HG03139 (cell line): ENCODE results near the gene CRIP2.

Experiments
- ATAC-seq: cut with Tn5 transposase; IDR thresholded peaks from one replicate; pipeline ENCODE4 v1.9.1; 2021; ENCODE audit not compliant: unreplicated experiment

Gene CRIP2

DNA sequence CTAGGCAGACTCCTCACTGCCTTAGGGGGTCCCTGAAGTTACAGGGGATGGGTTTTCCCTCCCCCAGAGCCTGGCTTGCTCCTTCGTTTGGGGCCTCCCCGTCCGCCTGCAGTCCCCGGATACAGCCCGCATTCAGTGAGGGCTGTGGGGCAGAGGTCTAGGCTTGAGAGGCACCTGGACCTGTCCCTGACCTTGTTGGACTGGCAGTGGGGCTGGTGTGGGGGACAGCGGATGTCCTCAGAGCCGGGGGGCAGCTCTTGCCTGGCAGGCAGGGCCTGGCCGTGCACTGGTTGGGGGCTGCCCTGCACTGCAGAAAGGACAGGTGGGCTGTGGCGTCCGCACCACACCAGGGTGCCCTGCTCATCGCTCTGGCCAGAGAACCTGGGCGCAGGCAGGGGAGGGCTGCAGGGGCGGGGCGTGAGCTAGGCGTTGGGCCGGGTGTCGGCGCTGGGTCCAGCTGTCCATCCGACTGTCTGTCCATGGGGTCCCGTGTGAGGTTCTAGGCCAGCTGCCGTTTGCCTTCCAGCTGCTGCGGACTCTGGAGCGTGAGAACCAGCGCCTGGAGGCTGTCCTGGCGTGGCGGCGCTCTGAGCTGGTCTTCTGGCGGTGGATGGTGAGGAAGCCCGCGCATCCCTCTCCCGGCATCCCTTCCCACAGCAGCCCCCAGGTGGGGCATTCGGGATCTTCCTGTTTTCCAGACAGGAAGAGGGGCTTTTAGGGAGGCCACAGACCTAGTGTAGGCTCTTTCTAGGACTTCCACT is 22.4 kb downstream of the CRIP2 start:
- ATAC-seq = no peak

DNA sequence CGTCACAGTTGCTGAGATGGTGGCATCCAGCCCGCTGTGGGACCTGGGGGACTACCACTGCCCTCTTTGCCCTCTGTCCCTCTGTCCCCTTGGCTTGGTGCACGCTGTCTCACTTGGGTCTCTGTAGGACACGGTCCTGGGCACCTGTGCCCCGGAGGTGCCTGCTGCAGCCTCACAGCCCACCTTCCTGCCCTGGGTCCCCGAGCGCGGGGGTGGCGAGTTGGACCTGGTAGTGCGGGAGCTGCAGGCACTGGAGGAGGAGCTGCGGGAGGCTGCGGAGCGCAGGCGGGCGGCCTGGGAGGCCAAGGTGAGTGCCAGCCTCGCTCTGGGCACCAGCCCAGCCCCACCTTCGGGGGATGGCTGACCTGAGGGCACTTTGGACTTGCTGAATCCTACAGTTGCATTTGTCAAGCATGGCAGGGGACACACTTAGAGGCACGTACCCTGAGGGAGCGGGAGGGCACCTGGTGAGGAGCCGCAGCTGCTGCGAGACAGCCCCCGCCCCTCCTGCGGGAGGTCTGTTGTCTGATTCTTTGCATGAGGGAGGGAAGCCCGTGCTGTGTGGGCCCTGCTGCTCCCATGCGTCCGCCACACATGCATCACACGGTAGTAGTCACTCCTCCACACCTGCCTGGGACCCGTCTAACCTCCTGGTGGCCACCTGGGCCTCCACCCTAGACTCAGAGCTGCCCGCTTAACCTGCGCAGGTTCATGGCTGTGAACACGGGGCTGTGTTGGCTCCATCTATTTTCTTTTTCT is 23.2 kb downstream of the CRIP2 start:
- ATAC-seq = no peak

DNA sequence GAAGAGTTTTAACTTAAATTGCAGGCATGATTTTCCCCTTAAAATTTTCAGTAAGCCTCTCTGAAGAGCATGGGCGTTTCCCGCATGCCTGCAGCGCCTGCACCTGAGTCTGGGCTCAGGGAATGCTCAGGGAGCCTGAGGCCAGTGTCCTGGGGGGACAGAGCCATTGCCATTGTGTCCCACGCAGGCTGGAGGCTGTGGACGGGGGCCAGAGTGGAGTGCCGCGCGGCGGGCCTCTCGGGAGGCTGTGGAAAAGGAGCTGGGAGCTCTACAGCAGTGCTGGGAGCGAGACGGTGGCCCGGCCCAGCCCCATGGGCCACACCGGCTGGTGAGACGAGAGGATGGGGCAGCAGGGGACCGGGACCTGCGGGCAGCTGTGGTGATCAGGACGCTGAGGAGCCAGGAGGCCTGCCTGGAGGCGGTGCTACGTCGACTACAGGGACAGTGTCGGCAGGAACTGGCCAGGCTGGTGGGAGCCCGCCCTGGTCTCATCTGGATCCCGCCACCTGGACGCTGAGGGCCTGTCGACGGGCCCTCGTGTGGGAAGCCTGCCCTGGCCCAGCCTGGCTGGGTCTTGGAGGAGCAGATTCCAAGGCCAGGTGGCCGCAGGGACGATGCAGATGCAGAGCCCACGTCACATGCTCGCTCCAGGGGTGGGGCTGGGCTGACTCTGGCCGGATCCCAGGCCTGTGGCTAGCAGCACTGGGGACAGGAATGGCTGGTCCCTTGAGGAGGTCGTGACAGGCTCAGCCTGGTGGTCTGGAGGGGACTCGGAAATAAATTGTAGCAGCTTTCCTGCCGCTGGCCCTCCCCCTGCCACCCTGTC is 24.0 kb downstream of the CRIP2 start:
- ATAC-seq = no peak

DNA sequence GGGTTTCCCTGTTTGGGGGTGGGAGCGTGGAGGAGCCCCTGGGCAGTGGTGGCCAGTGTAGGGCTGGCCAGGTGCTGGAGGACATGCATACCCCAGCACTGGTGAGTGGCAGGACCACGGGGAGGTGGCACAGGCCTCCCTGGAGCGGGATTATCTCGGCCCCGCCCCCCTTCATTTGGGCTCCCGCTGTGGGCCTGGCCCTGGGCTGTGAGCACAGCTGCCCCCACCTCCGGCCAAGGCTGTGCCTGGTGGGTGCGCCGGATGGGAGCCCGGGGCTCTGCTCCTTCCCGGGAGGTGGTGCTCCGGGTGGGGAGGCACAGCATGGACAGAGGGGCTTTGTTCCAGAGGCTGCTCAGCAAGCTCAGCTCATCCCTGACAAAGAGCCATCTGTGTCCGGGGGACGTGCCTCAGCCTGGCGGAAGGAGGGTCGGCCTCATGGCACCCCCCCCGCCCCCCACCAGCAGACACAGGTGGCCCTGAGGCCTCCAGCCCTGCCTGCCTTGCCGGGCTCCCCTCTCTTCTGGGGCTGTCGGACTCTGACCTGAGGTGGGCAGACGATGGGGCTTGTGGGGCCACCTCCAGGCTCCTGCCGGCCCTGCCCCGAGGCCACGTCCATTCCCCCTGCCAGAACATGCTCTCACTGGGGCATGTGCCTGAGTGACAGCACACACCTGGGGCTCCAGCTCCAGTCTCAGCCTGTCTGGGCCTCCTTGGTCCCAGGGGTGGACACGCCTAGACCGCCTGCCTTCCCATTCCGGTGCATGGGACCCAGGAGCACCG is 24.8 kb downstream of the CRIP2 start:
- no peak for ATAC-seq

DNA sequence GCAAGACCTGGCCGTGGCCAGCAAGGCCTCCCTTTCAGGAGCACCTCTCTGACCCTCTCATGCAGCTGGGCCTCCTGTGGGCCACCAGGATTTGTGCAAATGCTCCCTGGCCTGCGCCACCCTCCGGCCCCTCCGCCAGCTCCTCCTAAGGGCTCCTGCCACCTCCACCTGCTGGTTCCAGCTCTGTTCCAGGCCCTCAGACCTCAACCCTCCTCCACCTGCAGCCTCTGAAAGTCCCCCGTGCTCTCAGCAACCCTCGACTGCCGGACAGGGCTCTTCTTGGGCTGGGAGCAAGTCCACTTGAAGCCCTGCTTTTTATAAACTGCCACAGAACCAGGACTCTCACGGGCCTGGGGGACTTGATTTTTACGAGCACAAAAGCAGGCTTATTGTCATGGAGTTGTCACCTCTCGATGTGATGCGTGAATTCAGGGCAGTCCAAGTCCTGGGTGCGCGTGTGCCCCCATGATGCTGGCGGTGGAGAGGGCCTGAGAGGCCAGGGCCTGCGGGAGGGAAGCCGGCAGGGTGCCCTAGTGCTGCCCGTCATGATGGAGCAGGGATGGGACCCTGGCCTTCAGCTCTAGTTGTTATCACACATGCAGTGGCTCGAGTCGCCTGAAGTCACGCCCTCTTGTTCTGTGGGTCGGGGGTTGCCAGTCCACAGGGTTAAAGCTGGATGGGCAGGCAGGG is 25.6 kb downstream of the CRIP2 start:
- no peak for ATAC-seq

DNA sequence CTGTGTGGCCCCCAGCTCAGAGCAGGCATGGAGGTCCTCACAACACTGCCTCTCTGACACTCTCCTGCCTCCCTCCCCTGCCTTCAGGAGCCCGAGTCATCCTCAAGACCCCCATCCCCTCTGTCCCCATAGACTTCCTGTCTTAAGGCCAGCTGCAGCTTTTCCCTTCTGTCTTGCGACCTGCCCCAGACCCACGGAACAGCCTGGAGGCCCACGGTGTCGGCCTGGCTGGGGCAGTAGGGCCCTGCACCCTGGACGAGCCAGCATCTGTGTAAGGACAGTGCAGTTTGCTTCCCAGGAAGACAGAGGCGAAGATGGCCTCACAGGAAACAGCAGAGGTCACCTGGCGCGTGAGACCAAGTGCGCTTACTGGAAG is 26.1 kb downstream of the CRIP2 start:
- ATAC-seq = no peak

DNA sequence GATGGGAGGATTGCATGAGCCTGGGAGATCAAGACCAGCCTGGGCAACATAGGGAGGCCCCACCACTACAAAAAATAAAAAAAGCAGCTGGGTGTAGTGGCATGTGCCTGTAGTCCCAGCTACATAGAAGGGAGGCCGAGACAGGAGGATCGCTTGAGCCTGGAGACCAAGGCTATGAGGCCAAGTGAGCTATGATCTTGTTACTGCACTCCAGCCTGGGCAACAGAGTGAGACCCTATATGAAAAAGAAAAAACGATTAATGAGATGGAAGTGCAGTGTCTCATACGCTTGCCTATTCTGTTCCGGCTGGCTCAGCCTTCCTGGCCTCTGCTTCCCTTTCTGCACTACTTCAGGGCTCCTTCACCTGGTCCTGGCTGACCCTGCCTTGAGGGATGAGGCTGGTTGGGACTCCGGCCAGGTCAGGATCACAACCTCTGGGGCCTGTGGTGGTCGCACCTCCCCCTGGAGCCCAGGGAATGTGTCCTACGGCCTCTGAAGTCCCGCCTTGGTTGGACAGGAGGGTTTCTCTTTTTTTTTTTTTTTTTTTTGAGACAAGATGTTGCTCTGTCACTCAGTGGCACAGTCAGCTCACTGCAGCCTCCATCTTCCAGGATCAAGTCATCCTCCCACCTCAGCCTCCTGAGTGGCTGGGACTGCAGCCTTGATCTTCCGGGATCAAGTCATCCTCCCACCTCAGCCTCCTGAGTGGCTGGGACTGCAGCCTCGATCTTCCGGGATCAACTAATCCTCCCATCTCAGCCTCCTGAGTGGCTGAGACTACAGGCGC is 27.1 kb downstream of the CRIP2 start:
- no peak for ATAC-seq

DNA sequence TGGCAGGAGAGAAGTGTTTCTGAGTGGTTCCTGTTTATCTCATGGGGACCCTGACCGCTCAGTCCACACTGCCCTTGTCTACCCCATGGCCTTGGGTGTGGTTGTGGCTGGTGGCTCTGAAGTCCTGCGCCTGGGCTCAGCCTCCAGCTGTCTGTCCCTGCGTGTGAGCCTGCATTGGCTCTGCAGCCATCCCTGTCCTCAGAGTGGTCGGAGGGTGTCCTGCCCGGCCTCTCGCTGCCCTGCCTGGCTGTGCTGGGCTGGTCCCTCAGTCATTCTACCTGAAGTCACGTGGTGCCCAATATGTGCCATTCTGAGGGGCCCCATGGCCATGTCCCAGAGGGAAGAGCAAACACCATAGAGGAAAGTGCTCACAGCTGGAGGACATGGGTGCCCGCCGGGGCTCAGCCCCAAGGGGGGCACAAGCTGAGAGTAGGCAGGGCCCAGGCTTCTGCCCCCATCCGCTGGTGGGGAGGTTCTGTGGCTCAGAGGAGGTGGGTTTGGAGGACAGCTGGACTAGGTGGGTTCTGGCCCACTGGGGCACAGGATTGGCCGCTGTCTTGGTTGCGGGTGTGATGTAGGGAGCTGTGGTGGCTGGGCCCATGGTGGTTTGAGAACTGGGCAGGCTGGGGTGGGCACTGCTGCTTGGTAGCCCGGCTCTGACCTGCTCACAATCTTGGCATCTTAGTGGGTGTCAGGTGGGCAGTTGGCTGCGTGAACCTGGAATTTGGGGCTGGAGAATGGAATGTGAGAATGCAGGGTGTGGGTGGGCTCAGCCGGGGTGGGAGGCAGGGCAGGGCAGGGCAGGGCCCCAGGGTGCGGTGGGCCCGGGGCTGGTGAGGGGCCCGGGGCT is 28.1 kb downstream of the CRIP2 start:
- ATAC-seq = no peak

DNA sequence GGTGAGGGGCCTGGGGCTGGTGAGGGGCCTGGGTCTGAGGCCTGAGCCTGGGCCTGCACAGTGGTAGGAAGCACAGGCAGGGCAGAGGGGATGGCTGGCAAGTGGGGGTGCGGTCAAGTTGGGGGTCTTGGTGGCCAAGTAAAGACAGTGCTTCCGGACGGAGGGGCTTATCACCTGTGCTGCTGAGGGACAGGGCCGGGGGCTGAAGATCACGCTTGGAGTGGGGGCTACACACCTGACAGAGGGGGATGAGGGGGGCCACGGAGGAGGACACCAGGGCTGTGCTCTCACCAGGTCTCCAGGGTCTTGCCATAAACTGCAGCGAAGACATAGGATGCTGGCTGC is 28.6 kb downstream of the CRIP2 start:
- no peak for ATAC-seq

DNA sequence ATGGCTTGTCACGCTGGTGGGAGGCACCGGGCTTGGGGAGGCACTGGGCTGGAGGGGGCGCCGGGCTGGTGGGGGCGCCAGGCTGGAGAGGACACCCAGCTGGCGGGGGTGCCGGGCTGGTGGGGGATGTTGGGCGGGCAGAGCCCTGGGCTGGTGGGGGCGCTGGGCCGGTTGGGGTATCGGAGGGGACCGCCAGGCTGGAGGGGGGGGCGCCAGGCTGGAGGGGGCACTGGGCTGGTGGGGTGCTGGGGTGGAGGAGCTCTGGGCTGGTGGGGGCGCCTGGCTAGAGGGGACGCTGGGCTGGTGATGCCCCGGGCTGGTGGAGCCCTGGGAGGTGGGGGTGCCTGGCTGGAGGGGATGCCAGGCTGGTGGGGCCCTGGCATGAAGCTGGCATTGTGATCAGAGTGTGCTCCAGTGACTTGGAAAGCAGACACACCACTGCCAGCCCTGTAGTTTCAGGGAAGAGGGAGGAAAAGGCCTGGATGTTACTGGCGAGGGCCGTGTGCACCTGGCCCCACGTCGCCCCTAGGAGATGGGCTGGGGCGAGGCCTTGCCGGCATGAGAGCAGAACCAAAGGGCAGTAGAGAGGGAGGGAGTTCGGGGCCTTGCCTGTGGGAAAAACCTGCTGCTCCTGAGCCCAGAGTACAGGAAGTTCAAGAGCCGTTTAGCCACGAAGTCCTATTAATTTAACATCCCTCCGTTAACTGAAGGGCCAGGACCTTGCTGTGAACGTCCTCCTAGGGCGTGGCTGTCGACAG is 29.5 kb downstream of the CRIP2 start:
- no peak for ATAC-seq

DNA sequence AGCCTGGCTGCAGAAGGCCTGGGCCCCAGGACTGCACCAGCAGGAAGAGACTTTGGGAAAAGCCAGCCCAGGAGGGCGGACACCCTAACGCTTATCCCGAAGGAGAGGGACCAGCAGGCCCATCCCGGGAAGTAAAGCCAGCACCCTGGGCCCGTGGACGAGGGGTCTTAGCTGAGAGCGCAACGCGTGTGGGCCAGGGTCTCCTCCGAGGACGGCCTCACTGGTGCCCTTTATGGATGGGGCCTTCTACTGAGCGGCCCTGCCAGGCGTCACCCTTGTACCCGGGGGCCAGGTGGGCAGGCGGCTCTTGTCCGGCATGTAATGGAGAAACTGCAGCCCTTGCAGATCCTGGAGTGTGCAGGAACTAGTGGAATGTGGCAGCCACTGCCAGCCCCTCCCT is 30.5 kb downstream of the CRIP2 start:
- ATAC-seq = no peak

DNA sequence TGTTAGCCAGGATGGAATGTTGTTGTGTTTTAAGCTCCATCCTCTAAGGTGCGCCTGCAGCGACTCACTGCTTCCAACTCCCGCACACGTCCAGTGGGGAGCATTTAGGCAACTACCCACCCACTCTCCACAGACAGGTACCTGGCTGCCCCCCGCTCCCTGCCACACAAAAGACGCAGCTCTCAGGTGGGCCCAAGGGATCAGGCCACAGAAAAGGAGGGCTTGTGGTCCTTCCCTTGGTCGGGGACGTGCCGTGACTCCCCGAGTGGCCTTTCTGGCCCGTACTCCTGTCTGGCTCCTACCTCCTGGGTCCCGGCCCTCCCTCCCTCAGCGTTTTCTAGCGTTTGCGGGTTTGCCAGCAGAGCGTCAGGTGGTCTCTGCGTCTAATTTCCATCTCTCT is 32.6 kb downstream of the CRIP2 start:
- no peak for ATAC-seq

DNA sequence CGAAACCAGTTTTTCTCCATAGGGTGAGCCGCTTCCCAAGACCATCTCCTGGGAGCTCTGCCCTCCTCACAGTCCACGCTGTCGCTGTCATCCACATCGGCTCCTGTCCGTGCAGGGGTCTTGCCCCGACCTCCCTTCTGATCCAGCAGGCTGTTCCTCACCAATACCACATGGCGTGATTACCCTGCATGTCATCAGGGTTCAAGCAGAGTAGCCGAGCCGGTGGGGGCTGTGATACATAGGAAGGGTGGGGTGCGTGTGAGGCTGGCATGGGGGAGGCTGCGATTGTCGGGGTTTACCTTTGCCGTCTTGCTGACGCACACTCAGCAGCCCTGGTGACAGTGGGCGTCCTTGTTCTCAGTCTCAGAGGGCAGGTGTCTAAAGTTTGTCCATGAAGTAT is 33.4 kb downstream of the CRIP2 start:
- no peak for ATAC-seq

DNA sequence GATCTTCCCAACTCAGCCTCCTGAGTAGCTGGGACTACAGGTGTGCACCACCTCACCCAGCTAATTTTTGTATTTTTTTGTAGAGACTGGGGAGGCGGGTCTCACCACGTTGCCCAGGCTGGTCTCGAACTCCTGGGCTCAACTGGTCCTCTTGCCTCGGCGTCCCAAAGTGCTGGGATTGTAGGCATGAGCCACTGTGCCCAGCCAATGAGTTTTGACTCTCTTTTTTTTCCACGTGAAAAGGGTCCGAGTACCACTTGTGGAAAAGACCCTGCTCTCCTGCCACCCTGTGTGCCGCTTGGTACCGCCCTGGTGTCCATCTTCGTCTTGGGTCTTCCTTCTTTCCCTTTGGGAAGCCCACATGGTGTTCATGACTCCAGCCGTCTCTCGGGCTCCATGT is 34.0 kb downstream of the CRIP2 start:
- no peak for ATAC-seq

DNA sequence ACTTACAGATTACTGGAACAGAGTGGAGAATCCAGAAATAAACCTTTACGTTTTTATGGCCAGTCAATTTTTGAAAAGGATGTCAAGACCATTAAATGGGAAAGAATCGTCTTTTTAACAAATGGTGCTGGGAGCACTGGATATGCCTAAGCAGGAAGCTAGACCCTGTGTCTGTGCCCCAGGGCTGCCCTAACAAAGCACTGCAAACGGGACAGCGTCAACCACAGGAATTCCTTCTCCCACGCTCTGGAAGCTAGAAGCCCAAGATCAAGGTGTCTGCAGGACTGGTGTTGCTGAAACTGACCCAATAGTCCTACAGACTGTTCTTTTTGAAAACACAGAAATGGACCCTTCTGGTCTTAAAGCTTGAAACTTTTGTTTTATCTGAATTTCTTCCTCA is 42.5 kb downstream of the CRIP2 start:
- ATAC-seq = no peak

DNA sequence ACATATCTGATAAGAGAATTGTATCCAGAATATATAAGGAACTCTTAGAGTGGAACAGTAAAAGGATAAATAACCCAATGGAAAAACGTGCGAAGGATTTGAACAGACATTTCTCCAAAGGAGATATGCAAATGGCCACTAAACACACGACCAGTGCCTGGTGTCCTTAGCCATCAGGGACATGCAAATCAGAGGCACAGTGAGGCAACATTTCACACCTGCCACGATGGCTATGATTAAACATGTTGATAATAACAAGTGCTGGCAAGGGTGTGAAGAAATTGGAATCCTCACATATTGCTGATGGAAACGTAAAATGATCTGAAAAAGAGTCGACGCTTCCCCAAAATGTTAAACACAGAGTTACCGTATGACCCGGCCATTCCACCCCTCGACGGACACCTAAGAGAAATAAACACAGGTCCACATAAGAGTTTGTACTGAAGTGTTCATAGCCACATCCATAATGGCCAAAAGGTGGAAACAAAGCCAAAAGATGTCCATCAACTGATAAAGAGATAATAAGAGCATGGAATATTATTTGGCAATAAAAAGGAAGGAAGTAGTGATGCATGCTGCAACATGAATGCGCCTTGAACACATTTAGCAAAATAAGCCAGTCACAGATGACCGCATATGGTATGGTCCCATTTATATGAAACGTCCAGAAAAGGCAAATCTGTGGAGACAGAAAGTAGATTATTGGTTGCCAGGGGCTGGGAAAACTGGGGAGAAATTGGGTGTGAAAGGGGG is 45.5 kb downstream of the CRIP2 start:
- no peak for ATAC-seq

DNA sequence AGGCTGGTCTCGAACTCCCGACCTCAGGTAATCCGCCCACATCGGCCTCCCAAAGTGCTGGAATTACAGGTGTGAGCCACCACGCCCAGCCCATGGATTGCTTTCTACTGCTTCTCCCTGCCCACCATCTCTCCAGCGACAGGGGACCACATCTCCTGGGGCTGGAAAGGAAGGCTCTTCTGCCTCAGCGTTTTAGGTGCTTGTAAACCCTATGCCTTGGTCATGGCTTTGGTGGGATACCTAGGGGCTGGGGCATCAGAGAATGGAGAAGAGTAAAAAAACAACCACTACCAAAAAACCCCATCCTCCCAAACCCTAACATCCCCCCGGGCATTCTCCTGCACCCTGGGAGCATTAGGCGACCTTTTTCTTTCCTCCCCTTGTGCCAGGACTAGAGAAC is 50.7 kb downstream of the CRIP2 start:
- ATAC-seq = no peak
